Pons (tissue), 1 donor: ENCODE results near the gene CPPED1.
"Not testable (repeated sequence)": the region's sequence is repeated elsewhere in the genome, so short reads cannot be mapped to it uniquely, and the experiment has no call there.

ENCODE experiments used
- DNase-seq: peaks from one replicate; pipeline ENCODE4 v3.0.0-alpha.2; 2016; ENCODE audit warnings: low spot score

The CPPED1 gene

GRCh38 chr16:12766853-12767252 is 36.8 kb downstream of the CPPED1 start:
- no peak for DNase-seq

GRCh38 chr16:12766208-12766607 is 37.5 kb downstream of the CPPED1 start:
- DNase-seq = not testable (repeated sequence)

- DNase-seq = no peak
These were observed 38.7 kb downstream of the CPPED1 start for GRCh38 chr16:12764813-12765488.

GRCh38 chr16:12763517-12763916 is 40.2 kb downstream of the CPPED1 start:
- DNase-seq = no peak

GRCh38 chr16:12760819-12761611 is 42.7 kb downstream of the CPPED1 start:
- DNase-seq = no peak

GRCh38 chr16:12758670-12759558 is 44.8 kb downstream of the CPPED1 start:
- no peak for DNase-seq

GRCh38 chr16:12758031-12758669 is 45.5 kb downstream of the CPPED1 start:
- peak; percentile 73 for DNase-seq

GRCh38 chr16:12757546-12757945 is 46.1 kb downstream of the CPPED1 start:
- DNase-seq = no peak

GRCh38 chr16:12754824-12755543 is 48.7 kb downstream of the CPPED1 start:
- no peak for DNase-seq

- no peak for DNase-seq
These were observed 50.3 kb downstream of the CPPED1 start for GRCh38 chr16:12753203-12754023.

GRCh38 chr16:12752159-12752558 is 51.5 kb downstream of the CPPED1 start:
- no peak for DNase-seq

- DNase-seq = no peak
These were observed 53.2 kb downstream of the CPPED1 start for GRCh38 chr16:12750554-12750918.

GRCh38 chr16:12749076-12749475 is 54.6 kb downstream of the CPPED1 start:
- no peak for DNase-seq

GRCh38 chr16:12747827-12748226 is 55.9 kb downstream of the CPPED1 start:
- no peak for DNase-seq

- DNase-seq = no peak
These were observed 56.4 kb downstream of the CPPED1 start for GRCh38 chr16:12747261-12747660.

GRCh38 chr16:12744860-12745259 is 58.8 kb downstream of the CPPED1 start:
- DNase-seq = no peak

- no peak for DNase-seq
These were observed 60.9 kb downstream of the CPPED1 start for GRCh38 chr16:12742741-12743140.

- no peak for DNase-seq
These were observed 62.6 kb downstream of the CPPED1 start for GRCh38 chr16:12740986-12741610.

GRCh38 chr16:12739738-12740137 is 63.9 kb downstream of the CPPED1 start:
- DNase-seq = no peak

GRCh38 chr16:12737563-12737962 is 66.1 kb downstream of the CPPED1 start:
- no peak for DNase-seq
